Measurements from ENCODE around the gene ODAM.
"Not testable (repeated sequence)": the region's sequence is repeated elsewhere in the genome, so short reads cannot be mapped to it uniquely, and the experiment has no call there.

Gene ODAM

GRCh38 chr4:70221818-70222217 lies 26.3 kb downstream of the ODAM start:
- not testable (repeated sequence) for DNase-seq (ENCODE audit: low spot score)

- no peak for DNase-seq (ENCODE audit: low spot score)
These were observed 30.3 kb downstream of the ODAM start, which contains the start of gene FDCSP for GRCh38 chr4:70225824-70226223. Gene FDCSP (plus strand): TSS chr4:70226124. CDS start chr4:70231195, 5,071 bp downstream.

DNA sequence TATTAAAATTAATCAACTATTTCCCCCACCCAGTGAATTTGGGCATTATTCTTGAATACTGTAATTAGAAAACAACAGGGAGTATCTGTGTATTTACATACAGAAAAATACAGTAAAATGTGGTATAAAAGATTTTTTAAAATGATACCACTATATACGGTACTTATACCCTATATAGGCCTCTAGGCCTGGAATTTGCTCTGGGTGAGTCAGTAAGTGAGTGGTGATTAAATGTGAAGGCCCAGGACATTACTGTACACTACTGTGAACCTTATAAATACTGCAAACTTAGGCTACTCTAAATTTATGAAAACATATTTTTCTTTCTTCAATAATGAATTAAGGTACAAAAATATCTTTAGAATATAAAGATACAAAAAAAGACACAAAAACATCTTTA lies 40.6 kb downstream of the ODAM start:
- DNase-seq (ENCODE audit: low spot score): no peak

DNA sequence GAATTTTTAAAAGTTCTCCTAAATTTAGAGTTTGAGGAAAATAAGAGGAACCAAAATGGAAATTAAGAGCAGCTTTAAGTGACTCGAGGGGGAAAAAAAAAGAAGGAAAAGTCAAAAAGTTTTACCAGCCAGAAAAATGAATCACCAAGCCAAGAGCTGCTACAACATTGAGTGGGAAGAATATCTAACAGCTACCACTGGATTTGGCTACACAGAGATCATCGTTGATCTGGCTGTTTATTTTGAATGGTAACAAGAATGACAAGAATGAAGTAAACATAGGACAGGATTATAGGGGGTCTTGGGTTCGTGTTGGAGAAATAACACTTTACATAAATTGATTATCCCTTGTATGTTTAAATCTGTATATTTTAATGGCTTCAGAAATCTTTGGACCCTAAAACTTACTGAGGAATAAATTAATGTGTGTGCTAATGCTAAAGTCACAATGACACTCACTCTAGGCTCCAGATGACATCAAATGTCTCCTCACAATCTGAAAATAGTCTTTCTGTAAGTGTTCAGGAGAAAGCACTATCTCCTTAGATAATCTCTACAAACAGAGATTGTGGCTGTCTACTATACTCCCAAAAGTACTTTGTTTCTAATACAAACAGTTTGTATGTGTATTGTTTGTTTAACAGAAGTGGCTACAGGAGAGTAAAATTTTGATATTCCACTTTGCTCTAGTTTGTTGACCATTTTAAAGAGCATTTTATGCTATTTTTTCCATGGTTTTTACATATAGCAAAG lies 43.8 kb downstream of the ODAM start:
- no peak for DNase-seq (ENCODE audit: low spot score)

DNA sequence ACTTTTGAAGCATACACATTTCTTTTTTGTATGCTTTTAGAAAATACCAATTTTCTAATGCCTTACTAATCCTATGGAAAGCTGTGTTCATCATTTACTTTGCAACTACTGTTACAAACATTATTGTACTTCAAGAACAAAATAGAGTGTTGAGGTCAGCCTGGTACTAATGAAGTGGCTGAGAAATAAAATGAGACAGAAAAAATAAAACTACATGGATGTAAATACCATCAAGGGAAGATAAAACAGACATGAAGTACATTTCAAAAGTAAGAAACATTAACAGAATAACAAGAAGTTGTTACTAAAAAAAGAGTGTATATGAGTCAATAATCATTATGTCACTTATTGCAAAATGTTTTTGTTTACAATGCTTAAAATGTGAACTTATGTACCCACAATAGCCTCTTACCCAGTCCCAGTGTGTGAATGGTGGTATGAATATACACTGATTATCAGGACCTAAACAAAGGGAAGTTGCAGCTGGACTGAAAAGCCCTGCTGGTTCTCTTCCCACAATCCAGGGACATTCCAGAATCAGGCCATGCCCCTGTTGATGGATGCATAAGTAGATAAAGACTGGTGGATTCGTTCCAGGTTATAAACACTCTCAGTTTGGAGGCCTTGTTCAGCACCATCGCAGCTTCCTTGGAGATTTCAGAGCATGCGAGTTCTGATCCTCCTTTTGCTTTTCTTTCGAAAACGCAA lies 44.5 kb downstream of the ODAM start:
- DNase-seq (ENCODE audit: low spot score): no peak

DNA sequence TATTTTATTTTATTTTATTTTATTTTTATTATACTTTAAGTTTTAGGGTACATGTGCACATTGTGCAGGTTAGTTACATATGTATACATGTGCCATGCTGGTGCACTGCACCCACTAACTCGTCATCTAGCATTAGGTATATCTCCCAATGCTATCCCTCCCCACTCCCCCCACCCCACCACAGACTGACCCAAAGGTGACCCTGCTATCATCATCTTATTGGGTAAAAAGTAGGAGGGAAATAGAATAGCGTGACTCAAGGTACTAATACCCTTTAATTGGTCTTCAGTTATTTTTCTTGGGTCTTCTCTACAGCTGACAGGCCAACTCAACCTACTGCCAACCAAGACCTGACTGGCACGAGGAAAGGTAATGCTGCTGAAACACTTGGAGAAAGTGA lies 46.8 kb downstream of the ODAM start, which contains the start of gene CSN3:
CSN3 (plus strand) TSS at position 301 of the 400 bp plus-strand sequence. CDS start 2,223 bp downstream, outside the sequence.
- DNase-seq (ENCODE audit: low spot score): not testable (repeated sequence)

- no peak for DNase-seq (ENCODE audit: low spot score)
These were observed 47.6 kb downstream of the ODAM start for GRCh38 chr4:70243091-70243490.

DNA sequence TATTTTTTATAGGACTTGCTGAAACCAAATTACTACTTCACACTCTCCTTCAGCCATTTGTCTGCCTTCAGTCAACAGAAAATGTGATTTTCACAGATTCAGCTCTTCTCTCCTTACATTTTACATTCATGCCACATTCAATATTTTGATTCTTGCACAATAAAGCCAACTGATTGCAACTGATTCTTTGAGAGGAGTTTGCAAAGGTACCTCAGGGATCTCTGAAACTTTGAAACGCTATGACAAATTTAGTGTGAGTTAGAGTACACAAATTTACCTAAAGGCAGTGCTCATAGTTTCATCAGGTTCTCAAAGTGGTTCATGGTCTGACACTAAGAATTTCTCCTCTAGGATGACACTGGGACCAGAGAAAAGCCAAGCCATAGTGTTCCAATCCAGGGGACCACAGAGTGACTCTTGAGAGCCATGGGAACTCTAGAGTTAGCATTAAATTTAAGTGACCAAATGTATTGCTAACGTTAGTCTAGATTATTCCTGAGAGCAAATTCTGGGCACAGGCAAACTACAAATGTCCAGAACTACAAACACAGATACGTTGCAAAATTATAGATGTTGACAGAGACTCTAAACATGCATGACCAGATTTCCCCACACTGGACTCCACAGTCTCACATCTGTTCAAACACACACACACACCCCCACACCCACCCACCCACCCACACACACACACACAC lies 55.9 kb downstream of the ODAM start:
- DNase-seq (ENCODE audit: low spot score): no peak

DNA sequence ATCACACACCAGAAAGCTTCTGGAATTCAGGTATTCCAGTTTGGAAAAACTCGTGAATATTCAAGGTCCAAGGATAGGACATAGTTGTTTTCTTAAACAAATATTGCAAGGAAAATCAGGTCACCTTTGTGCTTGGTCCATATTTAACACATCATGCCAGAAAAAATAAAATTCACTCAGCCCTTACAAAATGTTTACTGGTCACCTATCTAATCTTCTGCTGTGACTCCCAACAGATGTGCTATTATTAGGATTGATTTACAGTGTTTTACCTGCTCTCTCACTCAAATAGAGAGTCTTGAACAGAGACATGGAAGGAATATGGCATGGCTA lies 56.4 kb downstream of the ODAM start:
- no peak for DNase-seq (ENCODE audit: low spot score)
